GM21447 (cell line): Measurements from ENCODE around the gene PRR20G.
"Not testable (repeated sequence)": the region's sequence is repeated elsewhere in the genome, so short reads cannot be mapped to it uniquely, and the experiment has no call there.

Source experiments
- ATAC-seq: cut with Tn5 transposase; IDR thresholded peaks from one replicate; pipeline ENCODE4 v1.9.1; 2021; ENCODE audit not compliant: unreplicated experiment

Gene PRR20G

GRCh38 chr3:127304121-127304744 lies 16.4 kb upstream of the PRR20G start:
- no peak for ATAC-seq

GRCh38 chr3:127299276-127299675 lies 11.4 kb upstream of the PRR20G start:
- no peak for ATAC-seq

GRCh38 chr3:127296959-127297358 lies 9.1 kb upstream of the PRR20G start:
- ATAC-seq: no peak

DNA sequence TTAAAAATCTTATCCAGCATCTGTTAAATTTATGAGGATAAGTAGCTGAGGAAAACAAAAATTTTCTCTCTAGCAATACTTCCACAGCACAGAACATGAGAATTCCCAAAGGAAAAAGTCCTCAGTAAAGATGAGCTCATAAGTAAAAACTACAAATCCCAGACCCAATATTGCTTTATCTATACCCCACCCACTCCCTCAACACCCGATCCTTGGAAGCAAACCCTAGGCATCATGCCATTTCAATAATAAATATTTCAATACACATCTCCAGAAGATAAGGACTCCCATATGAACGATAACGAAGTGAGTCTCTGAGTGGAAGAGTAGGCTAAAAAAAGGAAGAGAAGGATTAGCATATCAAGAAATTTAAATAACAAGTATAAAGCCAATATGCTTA lies 8.3 kb upstream of the PRR20G start:
- ATAC-seq: no peak

DNA sequence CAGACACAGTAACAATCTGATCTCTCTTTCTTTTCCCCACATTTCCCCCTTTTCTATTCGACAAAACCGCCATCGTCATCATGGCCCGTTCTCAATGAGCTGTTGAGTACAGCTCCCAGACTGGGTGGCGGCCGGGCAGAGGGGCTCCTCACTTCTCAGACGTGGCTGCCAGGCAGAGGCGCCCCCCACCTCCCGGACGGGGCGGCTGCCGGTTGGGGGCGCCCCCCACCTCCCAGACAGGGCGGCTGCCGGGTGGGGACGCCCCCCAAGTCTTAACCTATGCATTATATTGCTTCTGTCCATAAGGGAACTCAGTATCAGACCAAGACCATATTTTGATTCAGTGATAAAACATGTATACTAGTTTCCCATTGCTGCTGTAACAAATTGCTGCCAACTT lies 5.8 kb upstream of the PRR20G start:
- not testable (repeated sequence) for ATAC-seq

GRCh38 chr3:127291611-127292010 lies 3.8 kb upstream of the PRR20G start:
- no peak for ATAC-seq

- no peak for ATAC-seq
Observed at GRCh38 chr3:127291114-127291513, 3.3 kb upstream of the PRR20G start.

DNA sequence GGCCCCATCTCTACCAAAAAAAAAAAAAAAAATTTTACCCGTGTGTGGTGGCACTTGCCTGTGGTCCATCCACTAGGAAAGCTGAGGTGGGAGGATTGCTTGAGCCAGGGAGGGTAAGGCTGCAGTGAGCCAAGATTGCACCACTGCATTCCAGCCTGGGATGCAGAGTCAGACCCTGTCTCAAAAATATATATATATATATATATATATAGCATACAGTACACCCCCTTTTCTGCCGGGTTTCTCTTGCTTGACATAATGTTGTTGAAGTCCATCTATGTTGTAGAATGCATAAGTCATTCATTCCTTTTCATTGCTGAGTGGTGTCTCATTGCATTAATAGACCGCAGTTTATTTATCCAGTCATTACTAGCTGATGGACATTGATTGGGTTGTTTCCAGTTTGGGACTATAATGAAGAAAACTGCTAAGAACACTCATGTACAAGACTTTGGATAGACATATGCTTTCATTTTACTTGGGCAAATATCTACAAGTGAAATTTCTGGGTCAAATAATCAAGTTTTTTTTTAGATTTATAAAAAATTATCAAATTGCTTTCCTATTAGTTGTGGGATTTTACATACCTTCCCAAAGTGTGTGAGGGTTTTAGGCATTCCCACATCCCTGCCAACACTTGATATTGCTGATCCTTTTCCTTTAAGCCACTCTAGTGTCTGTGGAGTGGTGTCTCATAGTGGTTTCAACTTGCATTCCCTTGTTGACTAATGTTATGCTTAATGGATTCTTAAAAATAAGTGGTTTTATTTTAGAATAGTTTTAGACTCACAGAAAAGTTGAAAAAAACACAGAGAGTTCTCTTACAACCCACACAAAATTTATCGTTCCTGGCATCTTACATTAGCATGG lies 2.1 kb upstream of the PRR20G start:
- ATAC-seq: no peak

DNA sequence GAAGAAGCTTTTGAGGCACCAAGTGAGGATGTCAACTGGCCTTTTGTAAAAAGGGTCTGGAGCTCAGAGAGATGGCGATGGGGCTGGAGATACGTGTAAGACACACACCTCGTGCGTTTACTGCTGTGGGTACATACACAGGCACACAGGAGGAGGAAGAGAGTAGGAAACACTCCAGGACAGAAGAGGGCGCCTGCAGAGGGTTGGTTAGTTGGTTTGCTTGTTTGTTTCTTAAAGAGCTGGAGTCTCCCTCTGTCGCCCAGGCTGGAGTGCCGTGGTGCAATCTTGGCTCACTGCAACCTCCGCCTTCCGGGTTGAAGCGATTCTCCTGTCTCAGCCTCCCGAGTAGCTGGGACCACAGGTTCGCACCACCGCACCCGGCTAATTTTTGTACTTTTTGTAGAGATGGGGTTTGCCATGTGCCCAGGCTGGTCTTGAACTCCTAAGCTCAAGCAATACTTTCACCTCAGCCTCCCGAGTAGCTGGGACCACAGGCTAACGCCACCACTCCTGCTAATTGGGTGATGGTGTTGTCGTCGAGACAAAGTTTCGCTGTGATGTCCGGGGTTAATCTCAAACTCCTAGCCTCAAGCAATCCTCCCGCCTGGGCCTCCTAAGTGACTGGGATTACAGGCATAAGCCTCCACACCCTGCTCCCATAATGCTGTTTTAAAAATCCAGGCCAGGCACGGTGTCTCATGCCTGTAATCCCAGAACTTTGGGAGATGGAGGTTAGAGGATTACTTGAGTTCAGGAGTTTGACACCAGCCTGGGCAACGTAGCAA lies 1.3 kb upstream of the PRR20G start:
- no peak for ATAC-seq

- no peak for ATAC-seq
Observed at GRCh38 chr3:127288343-127288742, 497 bp upstream of the PRR20G start.

GRCh38 chr3:127286571-127287140 lies 1.2 kb downstream of the PRR20G start:
- ATAC-seq: no peak

DNA sequence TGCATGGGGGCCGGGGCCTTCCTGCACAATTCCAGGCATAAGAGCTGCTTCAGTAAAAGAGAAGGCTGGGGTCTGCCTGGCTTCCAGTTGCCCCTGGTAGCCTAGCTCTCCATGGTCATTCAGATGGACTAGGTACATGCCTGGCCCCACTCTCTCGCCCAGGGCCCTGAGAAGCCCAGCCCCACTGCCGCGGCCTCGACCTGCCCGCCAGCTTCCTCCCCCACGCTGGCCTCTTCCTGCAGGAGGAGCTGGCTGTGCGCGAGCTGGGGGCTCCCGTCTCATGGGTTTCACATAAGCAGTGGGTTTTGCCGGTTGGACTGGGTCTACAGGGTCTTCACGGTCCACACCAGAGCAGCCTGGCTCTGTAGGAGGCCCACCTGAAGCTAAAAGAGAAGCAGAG lies 3.6 kb downstream of the PRR20G start:
- ATAC-seq: no peak

GRCh38 chr3:127277561-127277960 lies 10.3 kb downstream of the PRR20G start:
- ATAC-seq: no peak

GRCh38 chr3:127276995-127277394 lies 10.9 kb downstream of the PRR20G start:
- no peak for ATAC-seq

DNA sequence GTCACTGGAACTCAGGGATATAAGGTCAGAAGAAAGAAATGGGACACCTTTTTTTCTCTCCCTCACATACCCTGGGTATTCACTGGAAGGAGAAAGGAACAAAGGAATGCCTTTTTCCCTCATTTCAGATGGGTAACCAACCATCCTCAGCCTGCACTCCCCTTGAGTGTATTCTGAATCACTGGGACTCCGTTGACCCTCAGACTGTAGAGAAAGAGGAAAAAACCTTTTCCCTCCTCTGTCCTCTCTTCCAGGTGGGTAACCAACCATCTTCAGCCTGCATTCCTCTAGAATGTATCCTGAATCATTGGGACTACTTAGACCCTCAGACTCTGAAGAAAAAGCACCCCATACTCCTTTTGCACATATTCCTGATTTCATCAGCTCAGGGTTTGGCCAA lies 11.4 kb downstream of the PRR20G start:
- ATAC-seq: no peak

GRCh38 chr3:127275287-127275781 lies 12.5 kb downstream of the PRR20G start:
- no peak for ATAC-seq

- no peak for ATAC-seq
Observed at GRCh38 chr3:127274200-127274760, 13.6 kb downstream of the PRR20G start.

GRCh38 chr3:127273206-127273605 lies 14.6 kb downstream of the PRR20G start:
- ATAC-seq: no peak

DNA sequence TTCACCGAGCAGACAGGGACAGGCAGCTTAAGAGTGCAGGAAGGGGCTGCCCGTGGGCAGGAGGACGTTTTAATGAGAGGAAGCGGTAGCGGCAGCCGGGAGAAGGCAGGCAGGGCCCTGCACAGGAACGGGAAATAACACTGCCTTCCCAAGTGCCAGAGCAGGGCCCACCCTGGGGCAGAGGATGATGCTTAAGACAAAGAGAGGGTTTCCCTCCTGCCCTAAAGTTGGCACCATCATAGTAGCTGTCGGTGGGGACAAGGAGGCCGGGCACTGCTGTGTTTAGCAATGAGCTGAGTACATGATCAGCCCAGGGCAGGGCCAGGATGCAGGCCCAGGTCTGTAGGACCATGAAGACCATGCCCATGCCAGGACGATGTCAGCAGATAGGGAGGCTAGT lies 21.7 kb downstream of the PRR20G start:
- no peak for ATAC-seq

GRCh38 chr3:127265581-127265981 lies 22.3 kb downstream of the PRR20G start:
- ATAC-seq: no peak
